Measurements from ENCODE around the gene ADAMTS8. TPM values are rescaled to one million over a fixed set of nuclear protein-coding genes. Genes with fewer than 3 reads are reported as not detected.

Gene ADAMTS8
- polyA plus RNA-seq, 3 donors = 2.3 to 3.9 (median 2.8) TPM

DNA sequence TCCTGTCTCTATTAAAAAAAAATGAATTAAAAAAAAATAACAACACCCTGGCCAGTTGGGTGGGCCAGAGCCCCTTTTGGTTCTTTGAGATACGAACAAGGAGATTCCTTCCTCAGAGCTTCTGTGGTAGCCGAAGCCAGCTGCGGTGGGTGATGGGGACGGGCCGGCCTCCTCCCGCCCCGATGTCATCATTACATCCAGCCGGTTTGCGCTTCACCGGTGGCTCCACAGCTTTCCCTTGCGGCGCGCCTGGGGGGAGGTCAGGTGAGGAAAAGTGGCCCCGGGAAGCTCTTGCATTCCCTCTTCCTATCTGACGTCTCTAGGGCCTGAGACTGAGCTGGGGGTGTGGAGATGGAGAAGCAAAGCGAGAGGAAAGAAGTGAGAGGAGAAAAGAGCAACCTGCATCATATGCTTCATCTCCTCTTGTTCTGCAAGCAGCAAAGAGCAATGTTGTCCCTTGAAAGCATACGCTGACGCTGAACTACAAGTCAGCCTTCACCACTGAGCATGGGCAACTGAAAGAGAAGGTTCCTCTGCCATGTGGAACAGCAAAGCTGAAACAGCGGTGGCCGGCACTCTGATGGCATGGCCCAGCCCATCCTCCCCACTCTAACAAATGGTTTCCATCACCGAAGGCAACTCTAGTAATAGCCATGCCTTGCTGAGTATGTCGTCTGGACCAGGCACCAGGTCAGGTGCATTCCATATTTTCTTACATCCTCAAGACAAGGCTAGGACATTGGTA lies 6.0 kb downstream of the ADAMTS8 start:
- no peak for DNase-seq (ENCODE audit: low read depth in 3 of 3, low spot score in 2 of 3)

DNA sequence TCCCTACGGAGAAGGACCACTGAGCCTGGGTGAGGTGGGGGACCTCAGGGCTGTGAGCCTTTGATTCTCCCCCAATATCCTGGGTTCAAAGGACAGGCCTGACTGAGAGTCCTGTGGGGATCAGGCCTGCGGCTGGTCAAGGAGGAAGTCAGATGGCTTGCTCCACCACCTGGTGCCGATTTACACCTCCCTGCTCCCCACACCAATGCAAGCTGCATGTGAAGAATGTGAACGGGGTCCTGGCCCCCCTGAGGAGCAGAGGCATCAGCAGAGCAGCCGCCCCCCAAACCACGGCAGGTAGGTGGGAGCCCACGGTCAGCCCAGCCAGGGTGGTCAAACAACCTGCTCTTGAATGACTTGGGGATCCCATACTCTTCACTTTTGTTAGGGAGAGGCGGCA lies 6.7 kb downstream of the ADAMTS8 start:
- DNase-seq (ENCODE audit: low read depth in 3 of 3, low spot score in 2 of 3) = no peak

DNA sequence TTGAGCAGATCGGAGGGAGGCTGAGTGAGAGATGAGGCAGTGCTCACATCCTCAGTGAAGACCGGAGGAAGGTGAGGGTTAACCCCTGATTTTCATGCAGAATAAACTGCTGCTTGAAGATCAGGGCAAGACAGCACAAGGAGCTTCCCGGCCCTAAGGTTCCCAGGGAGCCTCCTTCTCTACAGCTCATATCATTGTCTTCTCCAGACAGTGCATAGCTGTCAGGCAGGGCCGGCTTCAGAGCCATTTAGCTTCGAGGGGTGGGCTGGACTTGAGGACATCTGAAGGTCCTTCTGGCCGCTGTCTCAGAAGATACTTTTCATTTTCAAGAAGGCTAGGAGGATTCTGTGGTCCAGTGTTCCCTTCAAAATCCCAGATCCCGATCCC lies 7.2 kb downstream of the ADAMTS8 start:
- DNase-seq (ENCODE audit: low read depth in 3 of 3, low spot score in 2 of 3) = no peak

DNA sequence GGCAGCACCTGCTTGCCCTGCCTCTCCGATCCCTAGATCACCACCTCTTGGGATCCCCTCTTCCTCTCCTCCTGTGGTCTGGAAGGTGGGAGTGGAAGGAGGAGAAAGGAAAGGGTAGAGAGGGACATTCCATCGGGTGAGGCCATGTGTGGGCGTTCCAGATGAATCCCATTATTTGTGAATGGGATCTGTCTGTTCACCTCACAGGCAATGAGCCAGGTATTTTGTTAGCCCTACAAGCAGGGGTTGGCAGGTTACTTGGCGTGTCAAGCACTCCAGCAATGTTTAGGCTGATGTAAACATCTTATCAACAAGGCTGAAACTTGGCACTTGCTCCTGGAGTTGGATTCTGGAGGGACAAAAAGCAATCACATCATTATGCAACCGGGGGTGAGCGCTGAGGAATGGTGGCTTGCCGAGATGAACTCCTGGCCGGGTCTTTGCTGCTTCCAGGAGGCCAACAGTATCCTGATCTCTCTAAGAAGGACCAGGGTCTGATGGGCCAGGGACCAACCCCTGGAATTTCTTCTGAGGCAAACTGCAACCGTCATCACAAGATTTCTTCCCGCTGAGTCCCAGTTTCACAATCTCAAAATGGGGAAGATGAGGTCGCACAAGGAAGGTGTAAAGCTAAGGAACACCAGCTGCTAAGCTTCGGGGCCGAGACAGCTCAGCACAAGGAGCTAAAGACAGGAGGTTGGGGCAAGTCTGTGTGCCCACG lies 7.8 kb downstream of the ADAMTS8 start:
- no peak for DNase-seq (ENCODE audit: low read depth in 3 of 3, low spot score in 2 of 3)

DNA sequence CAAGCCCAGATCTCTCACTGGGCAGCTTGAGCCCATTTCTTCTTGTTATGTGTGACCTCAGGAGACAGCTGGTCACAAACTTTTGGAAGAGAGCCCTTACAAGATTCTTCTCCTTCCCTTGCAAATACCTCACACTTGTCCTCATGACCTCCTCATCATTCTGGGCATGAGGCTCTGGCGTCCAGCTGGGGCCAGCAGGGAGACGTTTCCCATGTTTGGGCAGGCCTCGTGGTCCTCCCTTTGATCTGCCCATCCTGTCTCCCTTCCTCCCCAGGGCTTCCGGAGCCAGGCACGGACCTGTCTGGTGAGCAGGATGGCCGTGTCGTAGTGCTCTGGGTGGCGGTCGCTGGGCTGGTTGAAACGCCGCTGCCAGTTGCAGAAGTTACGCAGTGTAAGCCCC lies 9.7 kb downstream of the ADAMTS8 start:
- DNase-seq (ENCODE audit: low read depth in 3 of 3, low spot score in 2 of 3) = no peak

DNA sequence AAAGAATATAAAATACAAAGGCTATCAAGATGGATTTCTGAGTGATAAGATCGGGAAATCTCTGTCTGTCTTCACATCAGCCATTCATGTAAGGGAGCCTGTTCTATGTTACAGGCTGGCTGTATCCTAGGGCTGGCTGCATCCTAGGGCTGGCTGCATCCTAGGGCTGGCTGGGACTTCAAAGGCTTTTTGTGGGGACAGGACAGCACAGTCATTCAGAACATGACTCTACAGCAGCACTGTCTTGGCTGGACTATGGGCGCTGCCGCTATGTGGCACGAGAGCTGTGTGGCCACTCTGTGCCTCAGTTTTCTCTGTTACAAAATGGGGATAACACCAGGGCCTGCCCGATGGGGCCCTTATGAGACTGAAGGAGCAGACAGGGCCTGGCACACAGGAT lies 10.2 kb downstream of the ADAMTS8 start:
- no peak for DNase-seq (ENCODE audit: low read depth in 3 of 3, low spot score in 2 of 3)

DNA sequence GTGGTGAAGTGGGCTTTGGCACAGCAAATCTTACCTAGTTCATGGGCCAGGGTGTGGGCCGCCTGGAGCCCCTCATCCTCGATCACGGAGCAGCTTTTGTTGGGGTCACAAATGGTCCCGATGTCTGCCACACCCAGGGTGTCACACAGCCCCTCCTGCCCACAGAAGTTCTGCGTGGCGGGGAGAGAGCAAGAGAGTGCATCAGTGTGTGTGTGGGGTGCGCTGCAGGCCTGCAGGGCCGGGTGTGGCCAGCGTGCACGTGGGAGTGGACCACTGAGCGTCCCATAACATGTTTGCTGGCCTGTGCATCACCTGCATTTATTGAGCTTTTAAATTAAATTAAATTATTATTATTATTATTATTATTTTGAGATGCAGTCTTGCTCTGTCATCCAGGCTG lies 11.5 kb downstream of the ADAMTS8 start:
- DNase-seq (ENCODE audit: low read depth in 3 of 3, low spot score in 2 of 3) = no peak

DNA sequence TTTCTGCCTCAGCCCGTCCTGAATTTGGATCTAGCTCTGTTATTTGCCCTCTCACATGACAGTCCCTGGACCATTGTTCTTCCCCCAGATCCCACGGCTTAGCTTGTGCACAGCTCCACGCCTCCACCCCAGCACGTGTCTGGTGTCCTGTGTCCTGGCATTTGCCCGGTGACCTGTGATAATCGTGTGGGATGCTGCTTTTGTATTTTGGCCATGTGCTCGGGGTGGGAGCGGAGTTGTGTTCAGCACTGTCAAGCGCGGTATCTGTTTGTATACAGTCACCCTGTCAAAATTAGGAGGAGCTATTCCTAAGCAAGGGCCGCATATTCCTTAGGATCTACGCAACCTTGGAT lies 11.9 kb downstream of the ADAMTS8 start:
- DNase-seq (ENCODE audit: low read depth in 3 of 3, low spot score in 2 of 3) = no peak

DNA sequence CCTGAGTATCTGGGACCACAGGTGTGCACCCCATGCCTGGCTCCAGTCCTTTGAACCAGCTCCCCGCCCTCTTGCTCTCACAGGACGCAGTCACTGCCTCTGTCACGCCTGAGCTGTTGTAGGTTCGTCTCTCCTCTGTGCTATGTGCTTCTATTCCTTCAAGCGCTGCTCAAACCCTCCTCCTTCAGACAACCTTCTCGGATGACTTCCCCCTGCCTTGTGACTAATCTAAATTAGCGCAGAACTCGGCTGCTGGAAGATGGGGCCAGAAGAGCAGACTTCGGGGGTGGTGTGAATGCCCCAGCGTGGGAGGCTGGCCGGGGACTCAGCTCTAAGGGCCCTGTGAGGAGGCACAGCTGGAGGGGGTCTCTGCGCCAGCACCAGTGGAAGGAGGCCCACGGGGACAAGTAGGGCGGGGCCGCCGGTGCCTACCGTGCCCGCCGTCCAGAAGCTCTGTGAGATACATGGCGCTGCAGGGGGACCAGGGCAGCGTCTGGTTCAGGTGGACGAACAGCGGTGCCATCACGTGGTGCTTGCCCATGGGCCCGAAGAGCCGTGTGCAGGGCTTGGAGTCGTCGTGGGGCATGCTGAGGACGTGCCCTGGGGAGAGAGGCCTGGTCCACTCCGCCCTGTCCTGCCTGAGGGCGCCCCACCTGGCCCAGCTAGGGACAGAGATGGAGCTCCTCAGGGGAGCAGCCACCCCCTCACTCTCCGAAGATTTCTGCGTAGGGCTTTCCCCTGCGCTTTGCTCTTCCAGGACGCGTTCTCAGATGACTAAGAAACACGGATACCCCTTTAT lies 12.5 kb downstream of the ADAMTS8 start:
- DNase-seq (ENCODE audit: low read depth in 3 of 3, low spot score in 2 of 3) = no peak

DNA sequence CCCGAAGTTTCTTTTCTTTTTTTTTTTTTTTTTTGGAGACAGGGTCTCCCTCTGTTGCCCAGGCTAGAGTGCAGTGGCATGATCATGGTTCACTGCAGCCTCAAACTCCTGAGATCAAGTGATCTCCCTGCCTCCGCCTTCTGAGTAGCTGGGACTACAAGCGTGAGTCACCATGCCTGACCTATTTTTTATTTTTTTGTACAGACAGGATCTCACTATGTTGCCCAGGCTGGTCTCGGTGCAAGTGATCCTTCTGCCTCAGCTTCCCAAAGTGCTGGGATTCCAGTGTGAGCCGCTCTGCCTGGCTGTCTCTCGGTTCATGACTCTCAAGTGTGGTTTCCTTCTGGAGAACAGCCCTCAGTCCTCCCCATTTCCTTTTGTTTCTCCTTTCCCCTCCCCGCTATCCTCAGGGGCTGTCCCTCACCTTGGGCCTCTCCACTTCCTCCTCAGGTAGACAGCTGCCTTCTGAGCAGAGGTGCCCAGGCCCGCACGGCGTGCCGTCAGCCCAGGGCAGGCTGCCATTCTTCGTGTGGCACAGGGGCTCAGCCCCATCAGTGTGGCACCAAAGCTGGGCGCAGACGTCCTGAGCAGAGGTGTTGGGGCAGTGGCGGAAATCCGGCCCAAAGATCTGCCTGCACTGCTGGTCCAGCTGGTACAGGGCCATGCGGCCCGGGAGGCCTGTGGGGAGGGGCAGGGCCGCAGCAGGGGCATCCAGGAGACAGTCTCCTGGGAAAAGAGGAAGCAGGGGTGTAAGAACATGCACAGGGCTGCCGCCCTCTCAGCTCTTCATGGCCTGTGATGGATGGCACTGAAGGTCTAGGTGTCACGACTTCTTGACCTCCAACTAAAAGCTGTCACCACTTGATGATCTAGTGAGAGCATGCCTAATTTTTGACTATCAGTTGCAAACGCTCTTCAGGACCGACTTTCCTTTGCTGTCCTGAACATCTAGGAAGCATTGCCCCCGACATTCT lies 14.0 kb downstream of the ADAMTS8 start:
- no peak for DNase-seq (ENCODE audit: low read depth in 3 of 3, low spot score in 2 of 3)

DNA sequence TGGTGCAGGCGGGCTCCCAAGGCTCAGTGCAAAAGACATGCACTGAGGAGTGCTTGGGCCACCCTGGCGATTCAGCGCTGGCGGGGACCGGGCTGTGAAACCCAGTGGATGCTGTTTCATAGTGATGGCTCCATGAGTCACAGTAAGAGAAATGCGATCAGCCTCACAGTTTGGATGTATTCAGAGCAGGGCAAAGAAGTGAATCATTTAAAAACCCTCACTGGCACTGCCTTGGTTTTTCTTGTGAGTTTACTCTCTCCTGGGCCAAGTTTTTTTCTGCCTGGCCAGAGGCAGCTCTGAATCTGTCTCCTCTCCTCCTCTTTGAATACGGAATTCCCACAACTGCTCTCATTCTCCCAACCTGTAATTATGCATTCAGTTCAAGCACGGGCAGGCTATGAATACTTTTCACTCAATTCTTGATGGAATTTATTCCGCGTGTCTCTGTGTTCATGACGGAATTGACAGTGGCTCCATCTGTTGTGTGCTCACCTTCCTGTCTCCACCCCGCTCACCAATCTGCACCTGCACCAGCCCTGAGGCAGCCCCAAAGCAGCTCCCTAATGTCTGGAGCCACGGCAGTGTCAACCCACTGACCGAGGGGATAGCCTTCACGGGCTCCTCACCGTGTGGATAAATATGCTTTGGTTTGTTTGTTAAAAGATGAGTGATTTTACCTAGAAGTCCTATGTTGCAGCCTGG lies 14.9 kb downstream of the ADAMTS8 start:
- no peak for DNase-seq (ENCODE audit: low read depth in 3 of 3, low spot score in 2 of 3)

DNA sequence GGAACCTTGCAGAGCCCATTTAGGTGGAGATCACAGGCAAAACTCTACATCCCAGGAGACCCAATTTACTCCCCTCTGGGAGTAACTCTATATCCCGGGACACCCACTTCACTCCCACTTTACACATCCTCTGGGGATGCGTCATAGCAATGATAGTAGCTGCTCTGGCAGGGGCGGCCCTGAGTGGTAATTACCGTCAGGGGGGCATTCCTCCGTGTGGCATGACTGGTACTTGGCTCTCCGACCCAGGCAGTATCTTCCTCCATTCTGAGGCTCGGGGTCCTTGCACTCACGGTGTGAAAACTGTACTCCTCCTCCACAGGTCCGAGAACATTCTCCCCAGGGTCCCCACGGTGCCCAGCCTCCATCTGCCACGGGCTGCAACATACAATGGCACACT lies 17.2 kb downstream of the ADAMTS8 start:
- DNase-seq (ENCODE audit: low read depth in 3 of 3, low spot score in 2 of 3) = no peak

DNA sequence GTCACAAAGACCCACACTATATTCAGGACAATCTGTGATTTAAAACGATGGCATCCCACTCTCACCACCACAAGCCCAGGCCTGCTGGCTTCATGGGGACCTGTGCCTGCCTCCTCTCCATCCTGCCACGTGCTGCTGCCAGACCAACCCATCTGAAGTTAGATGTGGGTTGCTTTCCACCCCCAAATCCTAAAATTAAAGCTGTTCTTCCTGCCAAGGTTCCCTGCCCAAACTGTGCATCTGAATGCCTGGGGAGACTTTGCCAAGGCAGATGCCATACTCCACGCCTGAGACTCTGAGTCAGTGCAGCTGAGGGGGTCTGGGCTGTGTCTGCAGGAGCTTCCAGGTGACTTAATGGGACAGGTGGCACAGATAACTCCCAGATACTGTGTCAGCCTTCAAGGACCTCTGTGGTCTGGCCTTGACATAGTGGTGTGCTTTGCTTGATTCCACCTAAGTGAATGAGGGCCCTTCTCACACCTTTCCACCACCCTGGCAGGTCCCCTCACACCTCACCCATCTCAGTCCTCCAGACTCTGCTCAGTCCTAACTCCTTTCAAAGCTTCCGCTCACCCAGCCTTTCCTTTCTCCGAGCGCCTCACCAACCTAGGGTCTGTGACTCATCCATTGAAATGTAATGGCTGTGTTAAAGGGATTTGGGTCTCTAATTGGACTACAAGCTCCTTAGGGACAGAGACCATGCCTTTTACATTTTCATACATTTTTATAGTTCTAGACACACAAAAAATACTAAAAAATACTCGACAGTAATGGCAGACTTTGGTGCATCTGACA lies 18.6 kb downstream of the ADAMTS8 start:
- DNase-seq (ENCODE audit: low read depth in 3 of 3, low spot score in 2 of 3) = no peak

DNA sequence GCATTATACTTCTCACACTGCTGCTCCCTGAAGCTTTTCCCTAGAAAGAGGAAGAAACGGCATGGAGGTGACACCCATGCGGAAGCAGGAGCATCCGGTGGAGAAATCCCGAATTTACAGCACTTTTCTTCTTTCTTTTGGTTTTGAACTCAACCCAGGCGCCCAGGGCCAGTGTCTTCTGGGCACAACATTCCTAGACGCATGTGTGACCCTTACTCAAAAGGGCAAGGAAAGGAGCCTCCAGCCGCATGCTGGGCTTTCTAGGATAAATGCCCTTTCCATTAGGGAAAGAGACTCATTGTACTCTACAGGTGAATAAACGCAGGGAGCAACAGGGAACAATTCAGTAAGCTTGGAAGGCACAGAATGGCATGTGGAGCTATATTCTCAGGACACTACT lies 19.5 kb downstream of the ADAMTS8 start:
- no peak for DNase-seq (ENCODE audit: low read depth in 3 of 3, low spot score in 2 of 3)

DNA sequence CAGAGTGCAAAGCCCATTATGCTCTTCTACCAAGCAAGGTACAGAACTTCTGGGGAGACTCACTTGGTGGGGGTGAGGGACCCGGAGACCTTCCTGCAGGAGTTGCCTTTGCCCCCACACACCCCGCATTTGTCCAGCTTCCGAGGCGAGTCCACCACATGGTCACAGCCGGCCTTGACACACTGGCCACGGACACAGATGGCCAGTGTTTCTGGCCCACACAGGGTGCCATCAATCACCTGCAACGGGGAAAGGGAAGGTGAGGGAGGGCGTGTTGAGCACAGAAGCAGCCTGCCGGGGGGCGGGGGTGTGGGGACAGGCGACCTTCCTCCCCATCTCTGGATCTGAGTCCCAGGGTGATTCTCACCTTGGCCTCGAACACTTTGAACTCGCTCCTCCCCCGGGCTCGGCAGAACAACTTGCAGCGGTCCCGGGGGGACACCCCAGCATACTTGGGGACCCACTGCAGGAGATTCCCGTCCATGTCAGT lies 20.0 kb downstream of the ADAMTS8 start:
- no peak for DNase-seq (ENCODE audit: low read depth in 3 of 3, low spot score in 2 of 3)

DNA sequence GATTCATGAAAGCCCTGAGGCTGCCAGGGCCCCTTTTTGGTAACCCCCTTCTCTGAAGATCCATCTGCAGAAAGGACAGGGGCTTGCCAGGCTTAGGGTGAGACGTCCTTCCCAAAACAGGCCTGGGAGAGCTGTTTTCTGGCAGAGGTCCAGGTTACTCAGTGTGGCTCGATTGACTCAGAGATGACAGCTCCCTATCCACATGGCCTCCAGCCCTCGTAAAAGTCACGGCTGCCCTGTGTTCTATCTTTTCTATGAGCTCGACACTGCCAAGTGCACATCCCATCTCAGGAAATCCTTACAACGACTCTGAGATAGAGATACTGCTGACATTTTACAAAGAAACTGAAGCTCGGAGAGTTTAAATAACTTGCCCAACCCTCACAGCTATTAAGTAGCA lies 20.4 kb downstream of the ADAMTS8 start:
- DNase-seq (ENCODE audit: low read depth in 3 of 3, low spot score in 2 of 3) = no peak

DNA sequence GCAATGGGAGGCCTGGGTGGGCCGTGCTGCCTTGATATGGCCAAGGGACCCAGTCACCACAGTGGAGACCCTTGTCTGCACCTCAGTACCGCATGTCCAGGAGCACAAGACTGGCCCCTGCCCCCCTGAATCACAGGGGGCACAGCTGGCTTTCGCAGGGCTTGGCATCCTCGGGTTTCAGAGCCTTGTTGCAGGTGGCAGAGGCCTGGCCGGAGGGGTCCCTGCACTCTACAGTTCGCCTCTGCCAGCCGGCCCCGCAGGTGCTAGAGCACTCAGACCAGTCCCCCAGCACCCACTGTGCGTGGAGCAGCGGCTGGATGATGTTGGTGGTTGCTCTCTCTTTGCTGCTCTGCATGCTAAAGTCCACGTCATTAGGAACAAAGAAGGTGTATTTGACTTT lies 23.0 kb downstream of the ADAMTS8 start:
- DNase-seq (ENCODE audit: low read depth in 3 of 3, low spot score in 2 of 3) = no peak

DNA sequence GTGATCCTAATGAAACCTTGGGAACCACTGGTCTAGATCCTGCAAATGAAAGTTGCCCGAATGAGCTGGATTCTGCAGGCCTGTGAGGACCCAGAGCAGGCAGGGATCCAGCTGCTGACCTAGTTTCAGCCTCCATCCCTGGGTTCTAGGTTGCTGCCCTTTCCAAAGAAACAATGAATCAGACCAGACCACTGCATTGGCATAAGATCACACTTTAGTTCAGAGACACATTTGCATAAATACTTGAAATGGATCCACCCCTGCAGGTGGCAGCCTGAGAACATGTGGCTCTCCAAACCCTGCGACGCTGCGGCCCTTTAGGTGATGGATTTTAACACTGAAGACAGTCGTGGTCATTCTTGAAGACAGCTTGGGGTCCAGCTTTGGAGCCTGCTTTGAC lies 23.7 kb downstream of the ADAMTS8 start:
- DNase-seq (ENCODE audit: low read depth in 3 of 3, low spot score in 2 of 3) = no peak

DNA sequence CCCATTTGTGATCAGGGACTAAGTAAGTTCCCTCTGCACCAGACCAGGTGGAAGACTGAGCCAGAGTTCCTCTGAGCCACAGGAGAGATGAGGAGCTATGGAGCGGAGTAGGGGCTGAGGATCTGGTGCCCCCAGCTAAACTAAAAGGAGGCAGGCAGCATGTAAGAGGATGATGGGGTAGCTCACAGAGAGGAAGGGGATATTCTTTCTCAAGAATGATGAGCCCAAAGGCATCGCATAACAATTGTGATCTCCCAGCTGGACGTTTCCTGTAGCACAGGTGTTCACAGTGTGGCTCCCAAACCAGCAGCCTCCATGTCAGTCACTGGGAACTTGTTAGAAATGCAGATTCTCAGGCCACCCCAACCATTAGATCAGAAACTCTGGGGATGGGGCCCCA lies 24.4 kb downstream of the ADAMTS8 start:
- no peak for DNase-seq (ENCODE audit: low read depth in 3 of 3, low spot score in 2 of 3)
